Stimulated activated CD4-positive, alpha-beta T cell treated with anti-CD3 and anti-CD28 coated beads, TNF-alpha, amount 100 ng/mL, for 24 hours (primary cell): ENCODE measurements around the gene MEGF11.
"Not testable (repeated sequence)": the region's sequence is repeated elsewhere in the genome, so short reads cannot be mapped to it uniquely, and the experiment has no call there.

Source experiments
- DNase-seq, 3 experiments: peaks; one replicate each; pipeline ENCODE4 v3.0.0-alpha.2; 2020; ENCODE audit warnings: low read depth in 3 of 3

MEGF11 gene

DNA sequence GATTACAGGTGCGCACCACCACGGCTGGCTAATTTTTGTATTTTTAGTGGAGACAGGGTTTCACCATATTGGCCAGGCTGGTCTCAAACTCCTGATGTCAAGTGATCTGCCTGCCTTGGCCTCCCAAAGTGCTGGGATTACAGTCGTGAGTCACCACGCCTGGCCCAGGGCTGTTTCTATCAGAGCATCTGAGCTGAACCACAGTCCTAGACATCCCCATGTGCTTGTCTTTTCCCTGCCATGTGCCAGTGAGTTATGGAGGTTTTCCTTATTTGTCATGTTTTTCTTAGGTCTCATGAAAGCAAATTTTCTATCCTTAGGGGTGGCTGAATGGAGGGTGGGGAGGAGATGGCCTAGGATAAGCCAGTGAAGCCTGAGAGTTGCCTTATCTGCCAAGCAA is 250.4 kb downstream of the MEGF11 start:
- not testable (repeated sequence) for DNase-seq

DNA sequence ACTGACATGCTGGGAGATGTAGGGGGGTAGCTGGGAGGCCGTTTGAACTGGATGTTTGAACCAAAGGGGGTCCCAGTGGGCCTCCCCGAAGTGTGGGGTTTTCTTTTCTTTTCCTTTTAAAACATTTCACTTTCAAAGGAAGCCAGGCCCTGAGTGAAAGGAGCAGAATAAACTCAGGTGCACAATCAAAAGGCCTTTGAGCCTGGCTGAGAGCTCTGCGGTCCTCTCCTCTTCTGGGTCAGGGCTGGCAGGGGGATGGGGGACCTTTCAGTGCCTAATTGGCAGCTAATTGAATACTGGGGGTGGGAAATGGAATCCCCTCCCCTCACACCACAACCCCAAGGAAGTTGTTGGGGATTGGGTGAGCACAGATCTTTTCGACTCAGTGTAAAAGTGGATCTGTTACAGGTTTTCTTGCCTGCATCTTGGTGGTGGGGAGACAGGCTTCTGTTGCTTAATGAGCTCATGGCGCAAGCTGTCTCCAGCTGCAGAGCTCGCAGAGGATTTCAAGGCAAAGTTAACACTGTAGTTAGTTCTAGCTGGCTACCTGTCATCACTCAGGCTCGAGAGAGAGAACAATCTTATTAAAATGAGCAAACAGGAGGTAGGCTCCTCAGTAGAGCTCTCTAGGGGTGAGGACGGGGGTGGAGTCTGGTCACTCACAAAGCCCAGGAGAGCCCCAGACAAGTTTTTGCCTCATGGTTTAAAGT is 251.7 kb downstream of the MEGF11 start:
- DNase-seq, result no peak

DNA sequence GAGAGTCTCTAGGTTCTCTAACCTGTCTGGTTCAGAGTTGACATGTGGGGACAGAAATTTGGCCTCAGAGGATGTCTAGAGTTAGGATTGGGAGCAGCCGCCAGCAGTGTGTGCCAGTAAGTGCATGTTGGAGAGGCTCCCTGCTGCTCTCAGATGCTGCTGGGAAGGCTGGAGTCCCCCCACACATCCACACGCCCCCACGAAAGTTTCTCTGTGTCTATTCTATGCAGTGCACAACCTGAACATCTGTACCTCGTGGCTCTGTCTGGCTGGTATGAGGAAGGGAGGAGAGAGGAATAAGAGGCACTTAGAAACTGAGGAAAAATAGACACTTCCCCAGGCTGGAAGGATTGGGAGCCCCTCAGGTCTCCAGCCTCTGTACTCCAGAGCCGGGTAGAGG is 252.5 kb downstream of the MEGF11 start:
- DNase-seq, result no peak

DNA sequence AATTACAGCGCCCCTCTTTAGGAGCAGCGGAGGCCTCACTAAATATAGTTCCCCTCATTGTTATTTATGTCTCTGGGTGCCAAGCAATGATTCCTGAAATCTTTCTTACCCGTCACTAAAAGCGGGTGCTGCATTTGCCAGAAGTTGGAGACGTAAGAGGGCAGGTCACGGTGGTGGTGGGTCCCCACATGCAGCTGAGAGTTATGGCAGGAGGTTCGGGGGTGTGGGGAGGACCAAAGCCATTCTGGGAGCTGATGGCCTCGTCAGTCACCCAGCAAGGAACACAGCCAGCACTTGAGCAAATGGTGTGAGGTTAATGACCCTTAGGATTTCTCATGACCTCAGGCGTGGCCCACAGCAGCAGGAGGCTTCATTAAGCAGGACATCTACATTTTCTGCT is 255.1 kb downstream of the MEGF11 start:
- DNase-seq, result no peak

DNA sequence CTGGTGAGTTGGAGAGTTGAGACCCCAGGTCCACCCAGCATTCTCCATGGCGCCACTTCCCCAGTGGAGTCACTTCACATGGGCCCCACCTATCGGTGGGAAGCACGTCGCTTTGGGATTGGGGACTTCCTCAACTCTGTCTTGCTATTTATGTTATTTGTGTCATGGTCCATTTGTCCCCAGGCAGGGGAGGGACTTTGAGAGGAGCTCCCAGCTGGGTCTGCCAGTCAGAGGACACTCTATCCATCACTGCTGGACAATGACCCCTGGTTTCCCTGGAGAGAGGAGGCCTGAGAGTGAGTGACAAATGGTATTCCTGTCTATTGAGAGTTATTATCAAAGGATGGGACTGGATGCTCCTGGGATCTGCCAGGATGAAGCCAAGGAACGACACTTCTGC is 256.6 kb downstream of the MEGF11 start:
- DNase-seq, result no peak

DNA sequence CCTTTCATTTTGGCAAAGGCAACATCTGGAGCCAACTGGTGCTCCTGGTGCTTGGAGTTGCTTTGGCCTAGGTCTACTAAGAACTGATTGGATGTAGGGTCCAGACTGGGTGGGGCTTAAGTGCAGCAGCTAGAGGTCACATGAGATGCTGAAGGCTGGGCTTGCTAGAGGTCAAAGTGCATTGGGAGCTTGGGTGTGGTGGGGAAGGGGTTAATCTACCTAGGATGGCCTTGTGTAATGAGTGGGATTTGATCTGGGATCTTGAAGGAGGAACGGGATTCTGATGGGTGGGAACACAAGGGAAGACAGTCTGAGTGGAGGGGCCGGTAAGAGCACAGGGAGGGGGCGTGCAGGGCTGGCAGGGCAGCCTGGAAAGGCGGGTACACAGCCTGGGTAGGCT is 258.7 kb downstream of the MEGF11 start:
- no peak for DNase-seq

DNA sequence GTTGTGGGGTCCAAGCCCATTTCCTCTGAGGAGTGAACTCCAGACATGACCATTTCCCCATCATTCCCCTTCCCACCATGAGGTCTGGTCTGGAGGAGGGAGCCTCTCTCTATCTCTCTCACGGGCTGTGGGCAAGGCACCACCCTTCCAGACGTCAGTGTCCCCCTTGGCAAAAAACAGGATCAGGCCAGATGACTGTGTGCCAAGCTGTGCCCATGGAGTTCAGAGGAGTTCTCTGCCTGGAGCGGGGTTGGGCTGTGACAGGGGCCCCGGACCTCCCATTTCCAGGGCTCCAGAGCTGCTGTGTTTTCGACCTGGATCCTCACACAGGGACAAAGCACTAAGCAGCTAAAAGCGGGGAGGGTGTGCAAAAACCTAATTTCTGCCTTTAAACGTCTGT is 259.8 kb downstream of the MEGF11 start:
- no peak for DNase-seq

DNA sequence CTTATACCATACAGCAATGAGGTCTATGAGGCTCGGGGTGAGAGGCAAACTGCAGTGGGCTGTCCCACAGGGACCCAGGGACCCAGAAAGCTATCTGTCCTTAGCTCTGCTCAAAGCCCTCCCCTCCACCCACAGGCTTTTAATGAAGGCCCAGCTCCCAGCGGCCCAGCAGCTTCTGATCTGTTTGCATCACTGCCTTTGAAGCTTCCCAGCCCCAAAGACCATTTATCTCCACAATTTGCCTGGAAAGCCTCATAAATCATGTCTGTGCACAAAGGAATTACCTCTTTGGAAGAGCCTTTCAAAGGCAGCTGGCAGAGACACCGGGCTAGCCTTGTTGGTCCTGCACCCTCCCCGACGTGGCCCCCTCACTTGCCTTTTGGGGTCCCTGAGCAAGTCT is 260.3 kb downstream of the MEGF11 start:
- DNase-seq, result no peak

DNA sequence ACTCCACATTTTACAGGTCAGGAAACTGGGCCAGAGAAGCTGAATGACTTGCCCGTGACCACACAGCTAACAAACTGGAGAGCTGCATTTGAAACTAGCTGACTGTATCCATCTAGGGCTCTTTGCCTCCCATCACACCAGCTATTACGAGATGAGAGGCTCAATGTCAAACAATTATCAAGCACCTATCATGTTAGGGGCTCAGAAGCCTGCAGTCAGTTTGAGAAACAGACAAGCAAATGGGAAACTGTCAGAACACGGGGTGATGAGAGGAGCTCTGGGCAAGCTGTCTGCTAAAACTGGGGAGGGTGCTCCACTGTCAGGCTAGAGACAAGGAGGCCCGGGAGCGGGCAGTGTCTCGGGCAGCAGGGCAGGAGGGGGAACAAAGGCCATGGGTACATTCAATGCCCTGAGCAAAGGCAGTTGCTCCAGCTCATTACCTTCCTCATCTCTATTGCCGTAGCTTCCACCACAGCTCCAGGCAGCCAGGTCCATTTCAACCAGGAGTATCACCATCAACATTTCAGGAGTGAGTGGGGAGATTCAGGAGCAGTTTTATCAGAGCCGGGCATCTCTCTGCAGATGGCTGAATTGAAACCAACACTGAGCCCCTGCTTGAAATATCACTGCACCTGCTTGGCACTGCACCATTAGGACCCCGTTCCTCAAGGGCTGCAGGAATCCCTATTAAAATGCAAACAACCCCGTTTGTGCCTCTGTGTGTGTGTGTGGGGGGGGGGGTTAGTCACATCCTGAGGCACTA is 261.6 kb downstream of the MEGF11 start:
- DNase-seq, result no peak

DNA sequence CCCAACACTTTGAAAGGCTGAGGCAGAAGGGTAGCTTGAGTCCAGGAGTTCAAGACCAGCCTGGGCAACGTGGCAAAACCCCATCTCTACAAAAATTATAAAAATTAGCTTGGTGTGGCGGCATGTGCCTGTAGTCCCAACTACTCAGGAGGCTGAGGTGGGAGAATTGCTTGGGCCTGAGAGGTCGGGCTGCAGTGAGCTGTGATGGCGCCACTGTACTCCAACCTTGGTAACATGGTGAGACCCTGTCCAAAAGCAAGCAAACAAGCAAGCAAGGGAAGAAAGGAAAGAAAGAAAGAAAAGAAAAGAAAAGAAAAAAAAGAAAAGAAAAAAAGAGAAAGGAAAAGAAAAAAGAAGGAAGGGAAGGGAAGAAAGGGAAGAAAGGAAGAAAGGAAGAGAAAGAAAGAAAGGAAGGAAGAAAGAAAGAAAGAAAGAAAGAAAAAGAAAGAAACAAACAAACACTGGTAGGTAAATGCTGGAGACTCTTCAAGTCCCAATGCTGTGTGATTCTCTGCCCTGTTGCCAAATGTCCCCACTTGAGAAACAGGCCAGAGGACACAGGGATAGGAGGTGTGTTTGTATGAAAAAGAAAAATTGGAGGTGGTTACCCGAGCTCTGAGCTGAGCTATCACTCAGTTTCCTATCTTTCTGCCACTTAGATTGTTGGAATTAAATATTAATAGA is 263.1 kb downstream of the MEGF11 start:
- no peak for DNase-seq

DNA sequence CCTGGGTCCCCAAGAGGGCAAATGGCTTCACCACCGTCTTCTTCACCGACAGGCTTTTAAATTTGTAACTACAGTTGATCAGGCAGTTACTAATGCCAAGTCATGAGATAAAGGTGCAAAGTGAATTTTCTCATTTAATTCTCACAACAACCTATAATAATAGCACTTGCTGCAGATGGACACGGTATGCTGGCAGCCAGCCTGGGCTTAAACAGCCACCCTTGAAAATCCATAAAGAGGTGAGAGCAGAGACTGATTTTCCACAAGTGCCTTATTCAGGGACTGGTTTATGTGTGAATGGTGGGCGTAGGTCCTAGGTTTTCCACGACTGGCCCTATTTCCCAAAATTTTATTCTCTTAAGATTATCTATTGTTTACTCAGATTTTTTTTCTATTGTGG is 266.4 kb downstream of the MEGF11 start:
- DNase-seq, result no peak

DNA sequence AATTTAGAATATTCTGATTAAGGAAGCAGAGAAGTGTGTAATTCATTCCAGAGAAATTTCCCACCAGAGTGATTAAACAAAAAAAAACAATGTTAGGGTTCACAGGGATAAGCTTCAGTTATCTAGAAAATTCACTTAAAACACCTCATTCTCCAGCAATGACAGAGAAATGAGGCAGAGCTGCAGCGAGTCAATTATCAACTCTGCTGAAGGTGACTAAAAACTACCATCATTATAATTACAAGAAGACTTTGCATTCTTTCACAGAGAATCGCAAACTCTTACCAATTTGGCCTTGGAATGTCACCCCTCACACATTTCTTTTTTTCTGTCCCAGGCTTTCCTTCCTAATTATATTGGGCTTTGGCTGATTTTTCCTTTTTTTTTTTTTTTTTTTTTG is 267.1 kb downstream of the MEGF11 start:
- DNase-seq, result no peak

DNA sequence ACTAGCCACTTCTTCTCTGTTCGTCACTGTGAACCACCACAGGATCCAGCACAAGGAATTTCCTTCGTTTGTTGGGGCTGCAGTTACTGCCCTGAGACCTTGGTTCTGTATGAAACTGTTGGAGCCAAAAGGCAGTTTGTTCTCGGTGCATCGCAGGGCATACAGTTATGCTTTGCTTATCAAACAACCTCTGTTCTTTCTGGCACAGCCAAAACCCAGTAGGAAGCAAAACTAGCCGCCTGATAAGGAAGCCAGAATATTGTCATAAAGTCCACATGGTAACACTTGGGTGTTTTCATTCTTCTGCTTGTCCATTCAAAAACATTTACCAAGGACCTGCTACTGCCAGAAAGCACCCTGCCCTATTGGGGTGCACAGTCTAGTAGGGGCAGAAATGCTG is 268.2 kb downstream of the MEGF11 start:
- DNase-seq, result no peak

DNA sequence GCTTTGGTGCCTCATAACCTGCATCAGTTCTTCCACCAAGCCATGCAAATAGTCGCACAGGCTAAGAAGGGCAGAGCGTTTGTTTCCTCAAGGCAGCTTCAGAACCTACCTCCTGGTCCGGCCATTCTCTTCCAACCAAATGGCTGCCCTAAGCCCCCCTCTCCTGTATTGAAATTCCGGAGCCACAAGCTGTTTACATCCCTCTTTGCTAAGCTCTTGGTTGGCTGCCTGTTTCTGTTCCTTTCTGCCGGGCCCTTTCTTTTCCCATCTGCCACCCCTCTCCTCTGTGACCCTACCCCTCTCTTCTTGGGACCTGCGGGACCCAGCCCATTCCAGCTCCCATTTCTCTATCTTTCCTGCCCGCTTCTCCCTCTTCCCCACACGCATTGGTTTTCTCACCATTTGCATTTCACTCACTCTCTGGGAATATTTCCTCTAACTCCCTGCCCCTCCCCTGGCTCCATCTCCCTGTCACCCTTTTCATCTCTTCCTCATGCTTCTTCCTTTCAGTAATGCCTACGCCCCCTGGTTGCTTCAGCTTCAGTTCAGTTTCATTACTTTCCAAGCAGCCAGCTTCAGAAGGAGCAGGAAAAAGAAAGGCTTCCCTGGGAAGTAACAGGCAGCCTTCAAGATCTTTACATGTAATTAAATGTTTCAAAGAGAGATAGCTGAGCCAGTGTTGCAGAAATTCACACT is 270.8 kb downstream of the MEGF11 start:
- no peak for DNase-seq

DNA sequence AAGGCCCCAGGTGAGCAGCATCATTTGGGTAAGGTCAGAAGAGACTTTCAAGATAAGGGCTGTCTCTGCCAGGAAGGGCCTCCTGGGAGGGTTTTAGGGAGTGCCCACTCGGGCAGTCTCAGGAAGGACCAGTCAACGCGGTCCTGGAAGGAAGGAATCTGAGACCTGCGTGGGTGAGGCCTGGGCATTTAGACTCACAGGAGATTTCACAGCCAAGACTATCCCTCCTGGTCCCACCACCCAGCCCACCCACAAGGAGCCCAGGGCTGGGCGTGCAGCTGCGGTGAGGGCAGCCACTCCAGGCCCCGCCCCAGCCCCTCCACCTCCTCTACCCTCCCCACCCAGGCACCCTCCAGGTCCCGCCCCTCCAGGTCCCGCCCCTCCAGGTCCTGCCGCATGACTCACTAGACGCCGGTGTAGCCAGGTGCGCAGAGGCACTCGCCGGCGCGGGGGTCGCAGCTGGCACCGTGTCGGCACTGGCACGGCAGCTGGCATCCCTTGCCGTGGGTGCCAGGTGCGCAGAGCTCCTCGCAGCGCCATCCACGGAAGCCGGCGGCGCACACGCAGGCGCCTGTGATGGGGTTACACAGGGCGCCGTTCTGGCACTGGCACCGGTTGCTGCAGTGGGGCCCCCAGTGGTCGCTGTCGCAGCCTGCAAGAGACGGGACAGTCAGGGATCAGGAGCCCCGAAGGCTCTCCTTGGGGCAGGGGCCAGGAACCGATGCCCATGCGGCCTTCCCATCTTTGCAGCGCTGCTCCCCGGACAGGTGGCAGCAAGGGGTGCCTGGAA is 271.5 kb downstream of the MEGF11 start:
- DNase-seq, result peak; percentile 10 to 55 (median 18)

DNA sequence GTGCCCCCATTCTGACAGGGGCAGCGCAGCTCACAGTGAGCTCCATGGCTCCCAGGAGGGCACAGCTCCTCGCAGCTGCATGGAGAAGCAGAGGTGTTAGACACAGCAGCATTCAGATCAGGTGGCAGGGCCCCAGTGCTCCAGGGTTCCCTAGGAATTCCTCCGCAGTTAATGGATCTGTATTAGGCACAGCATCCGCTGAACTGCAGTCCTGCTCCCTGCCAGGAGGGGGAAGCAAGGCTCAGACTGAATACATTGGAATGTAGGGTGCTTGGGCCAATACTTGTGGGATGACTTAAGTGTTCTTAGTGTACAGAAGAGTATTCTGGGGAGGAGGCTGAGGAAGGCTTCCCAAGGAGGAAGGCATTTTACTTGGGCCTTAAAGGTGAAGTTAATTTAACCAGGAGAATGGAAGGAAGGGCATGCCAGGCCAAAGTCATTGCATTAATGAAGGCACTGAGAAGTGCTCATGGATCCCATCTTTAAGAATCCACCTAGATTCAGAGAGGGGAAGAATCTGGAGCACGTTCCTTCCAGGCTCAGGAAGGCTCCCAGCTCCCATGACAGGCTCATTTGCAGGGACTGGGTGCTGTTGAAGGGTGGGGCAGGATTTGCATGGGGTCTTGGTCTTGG is 272.6 kb downstream of the MEGF11 start:
- DNase-seq, result peak in 1 of 3 experiments; percentile 18

DNA sequence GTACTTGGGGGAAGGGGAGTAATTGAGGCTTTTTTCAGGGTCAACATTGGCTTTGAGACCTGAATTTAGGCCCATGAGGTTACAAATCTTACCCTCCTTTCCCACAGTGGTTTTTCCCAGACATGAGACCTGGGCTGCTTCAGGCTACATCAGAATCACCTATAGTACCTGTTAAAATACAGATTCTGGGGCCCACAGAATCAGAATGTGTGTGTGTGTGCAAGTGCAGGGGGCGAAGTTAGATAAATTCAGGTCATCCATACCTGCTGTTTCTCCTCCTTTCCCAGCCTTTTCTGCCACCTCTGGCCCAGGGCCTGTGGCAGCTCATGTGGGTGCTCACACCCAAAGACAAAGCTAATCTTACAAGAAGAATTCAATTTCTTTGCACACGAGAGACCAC is 273.7 kb downstream of the MEGF11 start:
- DNase-seq, result no peak

DNA sequence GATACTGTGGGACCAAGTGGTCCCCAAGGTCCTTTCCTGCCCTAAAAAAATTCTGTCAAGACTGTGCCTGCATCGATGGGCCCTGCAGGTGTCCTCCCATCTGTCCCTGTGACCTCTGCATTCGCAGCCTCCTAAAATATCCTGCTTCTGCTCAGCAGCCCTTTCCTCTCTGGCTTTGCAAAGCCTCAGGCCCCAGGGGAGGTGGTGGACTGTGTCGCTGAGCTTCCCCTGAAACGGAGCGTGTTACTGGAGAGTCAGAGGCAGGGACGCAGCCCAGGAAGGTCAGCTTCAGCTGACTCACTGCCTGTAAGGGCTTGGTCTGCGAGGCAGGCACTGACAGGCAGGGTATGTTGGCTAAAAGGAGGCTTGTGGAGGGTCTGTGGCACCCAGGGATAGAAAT is 274.2 kb downstream of the MEGF11 start:
- DNase-seq, result no peak

DNA sequence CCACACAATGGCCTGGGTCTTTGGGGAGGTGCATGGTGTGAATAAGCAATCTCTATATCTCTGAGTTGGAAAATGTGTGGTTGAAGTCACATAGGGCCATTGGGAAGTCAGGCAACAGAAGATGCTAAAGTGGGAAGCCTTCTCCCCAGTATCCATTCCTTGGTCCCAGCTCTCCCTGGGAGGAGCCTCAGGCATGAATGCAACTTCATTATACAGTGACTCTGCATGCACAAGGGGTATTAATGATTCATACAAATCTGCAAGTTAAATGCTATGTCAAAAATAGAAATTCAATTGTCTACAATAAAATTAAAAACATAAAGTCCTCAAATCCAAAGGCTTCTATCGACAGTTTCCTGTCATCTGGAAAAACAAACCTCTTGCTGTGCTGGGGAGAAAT is 275.4 kb downstream of the MEGF11 start:
- DNase-seq, result no peak

DNA sequence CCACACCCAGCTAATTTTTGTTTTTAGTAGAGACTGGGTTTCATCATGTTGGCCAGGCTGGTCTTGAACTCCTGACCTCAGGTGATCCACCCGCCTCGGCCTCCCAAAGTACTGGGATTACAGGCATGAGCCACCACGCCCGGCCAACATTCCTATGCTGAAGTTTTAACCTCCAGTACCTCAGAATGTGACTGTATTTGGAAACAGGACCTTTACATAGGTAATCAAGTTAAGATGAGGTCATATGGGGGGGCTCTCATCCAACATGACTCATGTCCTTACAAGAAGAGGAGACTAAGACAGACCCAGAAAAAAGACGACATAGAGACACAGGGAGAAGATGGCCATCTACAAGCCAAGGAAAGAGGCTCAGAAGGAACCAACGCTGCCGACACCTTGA is 277.4 kb downstream of the MEGF11 start:
- DNase-seq, result not testable (repeated sequence)

DNA sequence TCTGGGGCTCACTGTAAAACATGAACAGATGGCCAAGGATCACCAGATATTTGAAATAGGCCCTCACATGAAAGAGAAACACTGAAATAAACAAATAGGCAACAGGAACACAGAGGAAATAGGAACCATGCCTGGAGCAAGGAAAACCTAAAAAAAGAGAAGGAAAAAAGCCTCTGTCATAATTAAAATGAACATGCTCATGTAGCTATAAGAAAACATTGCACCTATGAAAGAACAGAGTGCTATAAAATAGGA is 281.9 kb downstream of the MEGF11 start:
- DNase-seq, result no peak
